Natural killer cell (primary cell): ENCODE measurements around the gene RPL39. TPM values are rescaled to one million over a fixed set of nuclear protein-coding genes. Genes with fewer than 3 reads are reported as not detected.

ENCODE experiments used
- ATAC-seq, 3 donors: fragments of 150-1000 bp in 2 of 3; fragments of 200-7000 bp in 1 of 3; cut with Tn5 transposase; 1 replicate in 1 of 3; 2 replicates in 2 of 3; pipeline ENCODE4 v1.10.0; 2021; ENCODE audit warnings: mild to moderate bottlenecking in 2 of 3, moderate library complexity in 2 of 3
- DNase-seq, 2 donors: peaks; one replicate each; pipeline versions ENCODE4 v3.0.0 to v3.0.0-alpha.2; 2013 to 2021; ENCODE audit warnings: mixed read lengths in 1 of 2
- H3K27ac ChIP-seq: one replicate; pipeline ENCODE4 v1.5.1; 2013; ENCODE audit warnings: mild to moderate bottlenecking, low read length
- H3K27me3 ChIP-seq: one replicate; pipeline ENCODE4 v1.6.1; 2013; ENCODE audit warnings: low read length; ENCODE audit not compliant: control insufficient read depth, insufficient read depth
- H3K36me3 ChIP-seq: one replicate; pipeline ENCODE4 v1.6.1; 2013; ENCODE audit warnings: low read length; ENCODE audit not compliant: control insufficient read depth, insufficient read depth
- H3K4me1 ChIP-seq: one replicate; pipeline ENCODE4 v1.6.1; 2013; ENCODE audit warnings: low read length; ENCODE audit not compliant: control insufficient read depth, insufficient read depth
- H3K4me3 ChIP-seq: one replicate; pipeline ENCODE4 v1.5.1; 2013; ENCODE audit warnings: low read length
- H3K9me3 ChIP-seq: one replicate; pipeline ENCODE4 v1.6.1; 2013; ENCODE audit warnings: low read length; ENCODE audit not compliant: control insufficient read depth, insufficient read depth
- H3K27ac Mint-ChIP-seq, 2 donors: one replicate each; pipeline ENCODE4 v1.8.0; 2022; ENCODE audit warnings: mild to moderate bottlenecking in 2 of 2, mixed read lengths in 2 of 2, moderate library complexity in 1 of 2
- H3K27me3 Mint-ChIP-seq, 2 donors: one replicate each; pipeline ENCODE4 v1.8.0; 2022; ENCODE audit warnings: low read depth in 2 of 2, mixed read lengths in 2 of 2
- H3K36me3 Mint-ChIP-seq: one replicate; pipeline ENCODE4 v1.8.0; 2022; ENCODE audit warnings: mixed read lengths
- H3K4me1 Mint-ChIP-seq, 2 donors: one replicate each; pipeline ENCODE4 v1.8.0; 2022; ENCODE audit warnings: mixed read lengths in 2 of 2
- H3K4me3 Mint-ChIP-seq: one replicate; pipeline ENCODE4 v1.8.0; 2022; ENCODE audit warnings: mild to moderate bottlenecking, moderate library complexity, mixed read lengths
- H3K9me3 Mint-ChIP-seq, 2 donors: one replicate each; pipeline ENCODE4 v1.8.0; 2022; ENCODE audit warnings: mixed read lengths in 2 of 2
- CTCF ChIP-seq: fragments of 200-600 bp; IDR thresholded peaks from one replicate; pipeline ENCODE4 v1.8.0; 2022; ENCODE audit warnings: antibody characterized with exemption
- WGBS: methylation state at CpG from one replicate; pipeline ENCODE4 v1.1.7; 2013; ENCODE audit warnings: missing lambda C conversion rate; ENCODE audit not compliant: insufficient coverage; 5-methylcytosine and 5-hydroxymethylcytosine counted together
- intact Hi-C: fragments of 100-400 bp; cut with micrococcal nuclease; formaldehyde crosslinking; loops from one replicate; pipeline ENCODE4 v1.14.2; 2022
- total RNA-seq, 4 donors: library from RNA; stranded (reverse); fragments of 120-200 nt in 1 of 4; gene quantifications; one replicate each; pipeline versions ENCODE4 v1.2.3 to v1.2.4, GENCODE V29; 2013 to 2022

RPL39 gene
- total RNA-seq, 3 donors from 2014 or later (not counting 1 experiment from before 2014, with no cell fraction given) = 1,040 to 1,487 (median 1,381) TPM

- ATAC-seq (no peak), DNase-seq (no peak)
- no peaks in the 10 kb centered on the region for H3K9me3 Mint-ChIP-seq
- no peak for TF ChIP-seq CTCF
- H3K4me3 Mint-ChIP-seq = no peak overlapping the region
- H3K4me1 Mint-ChIP-seq = peaks cover 0 to 5% of the 10 kb centered on the region in 2 donors
- H3K36me3 ChIP-seq = no peaks in the 10 kb centered on the region
- H3K4me1 ChIP-seq = peaks cover 10% of the 10 kb centered on the region
- no peak overlapping the region for H3K27ac Mint-ChIP-seq
- no peaks in the 10 kb centered on the region for H3K36me3 Mint-ChIP-seq
- no peaks in the 10 kb centered on the region for H3K9me3 ChIP-seq
- no peaks in the 10 kb centered on the region for H3K27me3 Mint-ChIP-seq
- H3K4me3 ChIP-seq = no peak overlapping the region
- intact Hi-C loops = no loop called here
- H3K27ac ChIP-seq = no peak overlapping the region
- H3K27me3 ChIP-seq = no peaks in the 10 kb centered on the region
- 68% methylated on average over 5 of the region's 6 CpGs for WGBS
Observed at GRCh38 chrX:119763836-119764387, 27.5 kb downstream of the RPL39 start.

- Mint-ChIP-seq H3K27ac (no peak overlapping the region), H3K4me1 (peaks cover 0 to 5% of the 10 kb centered on the region in 2 donors), H3K36me3 (no peaks in the 10 kb centered on the region), H3K9me3 (no peaks in the 10 kb centered on the region), H3K27me3 (no peaks in the 10 kb centered on the region), H3K4me3 (no peak overlapping the region)
- 78% methylated on average over 7 of the region's 7 CpGs for WGBS
- intact Hi-C loops = no loop called here
- no peaks in the 10 kb centered on the region for H3K27me3 ChIP-seq
- H3K36me3 ChIP-seq = no peaks in the 10 kb centered on the region
- no peaks in the 10 kb centered on the region for H3K9me3 ChIP-seq
- H3K4me3 ChIP-seq = no peak overlapping the region
- DNase-seq = no peak
- no peak overlapping the region for H3K27ac ChIP-seq
- peaks cover 10% of the 10 kb centered on the region for H3K4me1 ChIP-seq
- no peak for ATAC-seq
- TF ChIP-seq CTCF = no peak
Observed at GRCh38 chrX:119763181-119763580, 28.2 kb downstream of the RPL39 start.

GRCh38 chrX:119762718-119763117 is 28.7 kb downstream of the RPL39 start:
- Mint-ChIP-seq H3K27ac (no peak overlapping the region), H3K36me3 (no peaks in the 10 kb centered on the region), H3K9me3 (no peaks in the 10 kb centered on the region), H3K4me1 (peaks cover under 1 to 8% of the 10 kb centered on the region in 2 donors), H3K4me3 (no peak overlapping the region), H3K27me3 (no peaks in the 10 kb centered on the region)
- Histone ChIP-seq H3K27ac (no peak overlapping the region), H3K9me3 (no peaks in the 10 kb centered on the region), H3K36me3 (no peaks in the 10 kb centered on the region), H3K4me1 (peaks cover 14% of the 10 kb centered on the region), H3K27me3 (no peaks in the 10 kb centered on the region), H3K4me3 (no peak overlapping the region)
- 10% methylated on average over 2 of the region's 3 CpGs for WGBS
- intact Hi-C loops = no loop called here
- no peak for DNase-seq
- TF ChIP-seq CTCF = no peak
- no peak for ATAC-seq
